BLaER1 treated with 17β-estradiol and CSF1 and Interleukin-3, amounts not matched to agents 10 nM and 100 nM (cell line): ENCODE measurements around the gene SCGB1A1.

Experiments used
- H3K27ac ChIP-seq, 11 experiments: shearing (Covaris generic); formaldehyde crosslinking; 2 replicates each; pipeline ENCODE4 v1.8.1; 2022
- H3K27me3 ChIP-seq, 11 experiments: shearing (Covaris generic); formaldehyde crosslinking; 2 replicates each; pipeline ENCODE4 v1.8.1; 2022
- H3K36me3 ChIP-seq, 11 experiments: shearing (Covaris generic); formaldehyde crosslinking; 2 replicates each; pipeline ENCODE4 v1.8.1; 2022
- H3K4me1 ChIP-seq, 10 experiments: shearing (Covaris generic); formaldehyde crosslinking; 2 replicates each; pipeline ENCODE4 v1.8.1; 2022
- H3K4me2 ChIP-seq, 11 experiments: shearing (Covaris generic); formaldehyde crosslinking; 2 replicates each; pipeline ENCODE4 v1.8.1; 2022
- H3K4me3 ChIP-seq, 10 experiments: shearing (Covaris generic); formaldehyde crosslinking; 2 replicates each; pipeline ENCODE4 v1.8.1; 2022
- H3K9ac ChIP-seq, 11 experiments: shearing (Covaris generic); formaldehyde crosslinking; 2 replicates each; pipeline ENCODE4 v1.8.1; 2022
- H3K9me3 ChIP-seq, 11 experiments: shearing (Covaris generic); formaldehyde crosslinking; replicated peaks in 1 of 11; 2 replicates each; pipeline ENCODE4 v1.8.1; 2022
- H4K20me1 ChIP-seq, 11 experiments: shearing (Covaris generic); formaldehyde crosslinking; 2 replicates each; pipeline ENCODE4 v1.8.1; 2022
- Cebpa-rat ChIP-seq, 11 experiments: shearing (Covaris generic); IDR thresholded peaks; 2 replicates each; pipeline ENCODE4 v1.8.1; 2022

SCGB1A1 gene

DNA sequence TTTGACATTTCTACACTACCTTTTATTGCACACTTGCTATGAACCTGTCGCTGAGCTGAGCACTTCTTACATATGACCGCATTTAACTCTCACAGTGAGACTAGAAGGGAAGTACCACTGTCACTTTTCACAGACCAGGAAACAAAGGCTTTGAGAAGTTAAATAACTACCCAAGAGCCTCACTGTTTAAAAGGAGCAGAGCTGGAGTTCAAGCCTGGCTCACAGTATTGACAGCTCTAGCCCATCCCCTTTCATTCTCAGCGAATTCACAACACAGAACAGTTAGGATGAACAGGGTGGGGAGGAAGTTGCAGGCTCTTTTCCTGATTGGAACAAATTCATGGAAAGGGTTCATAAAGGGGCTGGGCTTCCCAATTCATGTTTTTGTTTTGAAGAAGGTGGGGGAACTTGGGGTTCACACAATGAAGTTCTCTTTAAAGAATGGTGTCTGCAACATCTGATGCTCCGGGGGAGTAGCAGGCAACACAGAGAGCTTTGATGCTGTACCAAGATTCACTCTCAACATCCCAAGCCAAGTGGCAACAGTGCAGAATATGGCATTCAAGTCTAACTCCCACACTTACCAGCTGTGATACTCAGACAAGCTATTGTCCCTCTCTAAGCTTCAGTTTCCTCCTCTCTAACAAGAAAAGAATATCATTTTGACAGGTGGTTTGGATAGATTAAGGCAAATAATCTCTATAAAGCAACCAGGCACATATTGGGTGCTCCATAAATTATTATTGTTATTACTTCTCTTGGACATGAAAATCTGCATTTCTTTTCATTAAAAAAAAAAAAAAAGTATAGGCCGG, 17.2 kb downstream of the SCGB1A1 start:
- Histone ChIP-seq H3K27me3 (no peaks in the 10 kb centered on the region), H3K4me3 (no peak overlapping the region), H3K27ac (peak overlapping the region in 3 of 11 experiments; percentile 28 to 58 (median 46); a peak in 5 of 22 replicates), H3K36me3 (no peaks in the 10 kb centered on the region), H3K4me2 (peak overlapping the region in 5 of 11 experiments; percentile 65 to 97 (median 91); a peak in 10 of 22 replicates), H3K9me3 (no peaks in the 10 kb centered on the region), H3K4me1 (peaks cover 23 to 80% (median 55%) of the 10 kb centered on the region in 10 experiments), H4K20me1 (no peaks in the 10 kb centered on the region), H3K9ac (peak overlapping the region in 2 of 11 experiments; percentile 13 to 37; a peak in 2 of 22 replicates)
- no peak for TF ChIP-seq Cebpa-rat (IDR thresholded peaks at IDR 0.05)

DNA sequence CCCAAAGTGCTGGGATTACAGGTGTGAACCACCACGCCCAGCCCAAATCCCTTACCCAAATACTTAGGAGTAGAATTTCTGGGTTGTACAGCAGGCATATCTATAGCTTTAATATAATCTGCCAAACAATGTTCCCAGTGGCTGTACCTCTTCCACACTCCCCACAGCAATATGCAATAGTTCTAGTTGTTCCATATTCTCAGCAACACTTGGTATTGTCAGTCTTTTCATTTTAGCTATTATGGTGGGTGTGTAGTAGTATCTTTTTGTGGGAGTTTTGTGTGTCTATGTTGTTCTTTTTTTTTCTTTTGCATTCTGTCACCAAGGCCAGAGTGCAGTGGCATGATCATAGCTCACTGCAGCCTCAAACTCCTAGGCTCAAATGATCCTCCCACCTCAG, 18.8 kb downstream of the SCGB1A1 start:
- Histone ChIP-seq H3K4me3 (no peak overlapping the region), H3K36me3 (no peaks in the 10 kb centered on the region), H3K27ac (no peak overlapping the region), H3K9ac (no peak overlapping the region), H3K9me3 (no peaks in the 10 kb centered on the region), H3K4me1 (peaks cover 17 to 79% (median 41%) of the 10 kb centered on the region in 10 experiments), H3K4me2 (no peak overlapping the region), H4K20me1 (no peaks in the 10 kb centered on the region), H3K27me3 (no peaks in the 10 kb centered on the region)
- no peak for TF ChIP-seq Cebpa-rat (IDR thresholded peaks at IDR 0.05)

GRCh38 chr11:62438641-62439040, 19.8 kb downstream of the SCGB1A1 start:
- Histone ChIP-seq H3K4me1 (peaks cover 7 to 79% (median 39%) of the 10 kb centered on the region in 10 experiments), H3K9me3 (no peaks in the 10 kb centered on the region), H3K4me3 (no peak overlapping the region), H3K36me3 (no peaks in the 10 kb centered on the region), H3K27ac (no peak overlapping the region), H3K27me3 (peaks cover 0 to 5% (median under 1%) of the 10 kb centered on the region in 11 experiments; a peak in 8 of 22 replicates), H3K9ac (no peak overlapping the region), H4K20me1 (no peaks in the 10 kb centered on the region), H3K4me2 (peak overlapping the region in 1 of 11 experiments; percentile 3; a peak in 1 of 22 replicates)
- no peak for TF ChIP-seq Cebpa-rat (IDR thresholded peaks at IDR 0.05)

GRCh38 chr11:62439785-62440602, 21.2 kb downstream of the SCGB1A1 start:
- H3K4me3 ChIP-seq, result no peak overlapping the region
- peaks cover 0 to 19% (median 11%) of the 10 kb centered on the region in 11 experiments; a peak in 15 of 22 replicates for H3K27me3 ChIP-seq
- H4K20me1 ChIP-seq, result no peaks in the 10 kb centered on the region
- H3K9me3 ChIP-seq, result no peaks in the 10 kb centered on the region
- no peak for TF ChIP-seq Cebpa-rat (IDR thresholded peaks at IDR 0.05)
- no peaks in the 10 kb centered on the region for H3K36me3 ChIP-seq
- peak overlapping the region in 6 of 11 experiments; percentile 0 to 62 (median 34); a peak in 8 of 22 replicates for H3K27ac ChIP-seq
- peaks cover 6 to 79% (median 39%) of the 10 kb centered on the region in 10 experiments; a peak in 18 of 20 replicates for H3K4me1 ChIP-seq
- H3K9ac ChIP-seq, result peak overlapping the region in 2 of 11 experiments; percentile 6 to 36; a peak in 3 of 22 replicates
- H3K4me2 ChIP-seq, result peak overlapping the region in 6 of 11 experiments; percentile 17 to 90 (median 76); a peak in 10 of 22 replicates

- peaks cover 6 to 85% (median 39%) of the 10 kb centered on the region in 10 experiments; a peak in 18 of 20 replicates for H3K4me1 ChIP-seq
- peak overlapping the region; percentile 40 to 95 (median 79); a peak in 21 of 22 replicates for H3K4me2 ChIP-seq
- TF ChIP-seq Cebpa-rat (IDR thresholded peaks at IDR 0.05), result peak in 3 of 11 experiments; percentile 23 to 57 (median 56); a peak in 4 of 22 replicates
- peaks cover 0 to 27% (median 16%) of the 10 kb centered on the region in 11 experiments; a peak in 15 of 22 replicates for H3K27me3 ChIP-seq
- H3K9ac ChIP-seq, result peak overlapping the region in 9 of 11 experiments; percentile 33 to 84 (median 80); a peak in 17 of 22 replicates
- peak overlapping the region in 9 of 11 experiments; percentile 32 to 96 (median 90); a peak in 17 of 22 replicates for H3K27ac ChIP-seq
- H3K4me3 ChIP-seq, result peak overlapping the region in 5 of 10 experiments; percentile 4 to 40 (median 22); a peak in 5 of 20 replicates
- no peaks in the 10 kb centered on the region for H4K20me1 ChIP-seq
- H3K9me3 ChIP-seq, result no peaks in the 10 kb centered on the region
- H3K36me3 ChIP-seq, result no peaks in the 10 kb centered on the region
These were observed 24.8 kb downstream of the SCGB1A1 start for GRCh38 chr11:62443390-62444235.

- H3K9me3 ChIP-seq, result no peaks in the 10 kb centered on the region
- H3K27ac ChIP-seq, result peak overlapping the region in 9 of 11 experiments; percentile 32 to 96 (median 90); a peak in 17 of 22 replicates
- H4K20me1 ChIP-seq, result no peaks in the 10 kb centered on the region
- peaks cover 0 to 27% (median 16%) of the 10 kb centered on the region in 11 experiments; a peak in 15 of 22 replicates for H3K27me3 ChIP-seq
- H3K4me3 ChIP-seq, result peak overlapping the region in 7 of 10 experiments; percentile 14 to 40 (median 32); a peak in 9 of 20 replicates
- no peak for TF ChIP-seq Cebpa-rat (IDR thresholded peaks at IDR 0.05)
- peak overlapping the region in 9 of 11 experiments; percentile 33 to 84 (median 80); a peak in 17 of 22 replicates for H3K9ac ChIP-seq
- H3K4me1 ChIP-seq, result peaks cover 6 to 78% (median 39%) of the 10 kb centered on the region in 10 experiments; a peak in 18 of 20 replicates
- H3K4me2 ChIP-seq, result peak overlapping the region; percentile 40 to 95 (median 79)
- H3K36me3 ChIP-seq, result no peaks in the 10 kb centered on the region
These were observed 25.5 kb downstream of the SCGB1A1 start for GRCh38 chr11:62444236-62444833.

DNA sequence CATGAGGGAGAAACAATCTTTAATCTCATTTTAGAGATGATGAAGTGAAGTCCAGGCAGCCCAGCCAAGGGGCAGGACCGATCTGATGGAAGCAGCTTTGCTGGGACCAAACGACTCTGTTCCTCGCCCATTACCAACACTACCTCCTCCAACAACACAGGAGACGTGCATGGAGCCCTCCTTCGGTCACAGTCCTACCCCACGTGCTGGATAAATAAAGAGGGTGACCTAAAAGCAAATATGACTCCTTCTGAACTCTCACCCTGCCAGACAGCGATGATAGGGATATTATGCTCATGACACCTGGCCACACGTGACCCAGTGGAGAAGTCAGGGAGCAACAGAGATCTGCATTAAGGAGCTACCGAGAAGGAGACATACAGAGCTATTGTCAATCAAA, 26.0 kb downstream of the SCGB1A1 start:
- Histone ChIP-seq H3K4me2 (peak overlapping the region; percentile 40 to 95 (median 79); a peak in 21 of 22 replicates), H3K4me3 (peak overlapping the region in 6 of 10 experiments; percentile 14 to 40 (median 32); a peak in 7 of 20 replicates), H3K27me3 (peaks cover 0 to 27% (median 16%) of the 10 kb centered on the region in 11 experiments; a peak in 15 of 22 replicates), H3K4me1 (peaks cover 6 to 73% (median 37%) of the 10 kb centered on the region in 10 experiments; a peak in 18 of 20 replicates), H3K27ac (peak overlapping the region in 9 of 11 experiments; percentile 32 to 96 (median 90); a peak in 16 of 22 replicates), H3K9me3 (no peaks in the 10 kb centered on the region), H3K36me3 (no peaks in the 10 kb centered on the region), H4K20me1 (no peaks in the 10 kb centered on the region), H3K9ac (peak overlapping the region in 8 of 11 experiments; percentile 33 to 84 (median 80); a peak in 14 of 22 replicates)
- TF ChIP-seq Cebpa-rat (IDR thresholded peaks at IDR 0.05), result no peak
